HEK293T (cell line): ENCODE data around the gene TERF2IP.

Experiments
- CTCF ChIA-PET: fragments of 350-600 bp; formaldehyde crosslinking; extraction: SDS; loops from one replicate; lab custom pipeline; 2021; ENCODE audit warnings: antibody characterized with exemption, inconsistent platforms; lab: Yijun Ruan, JAX
- POLR2A ChIA-PET: fragments of 350-600 bp; formaldehyde crosslinking; extraction: SDS; loops from one replicate; lab custom pipeline; 2020; ENCODE audit warnings: antibody characterized with exemption, inconsistent platforms; lab: Yijun Ruan, JAX
- DNase-seq: peaks from one replicate; pipeline ENCODE4 v3.0.0; 2012; ENCODE audit warnings: mixed read lengths; ENCODE audit errors: extremely low spot score
- ARNT ChIP-seq: fragments of 450-650 bp; IDR thresholded peaks from 2 replicates; pipeline ENCODE4 v1.6.1; 2017; ENCODE audit warnings: mild to moderate bottlenecking
- BHLHE40 ChIP-seq: fragments of 450-650 bp; IDR thresholded peaks from 2 replicates; pipeline ENCODE4 v1.6.1; 2016; ENCODE audit warnings: mild to moderate bottlenecking, moderate library complexity, borderline replicate concordance
- CTBP1 ChIP-seq: fragments of 450-650 bp; IDR thresholded peaks from 2 replicates; pipeline ENCODE4 v1.6.1; 2016; ENCODE audit warnings: borderline replicate concordance
- ELF4 ChIP-seq: fragments of 450-650 bp; IDR thresholded peaks from 2 replicates; pipeline ENCODE4 v1.6.1; 2017; ENCODE audit warnings: antibody characterized with exemption
- FOXA1 ChIP-seq: fragments of 450-650 bp; IDR thresholded peaks from 2 replicates; pipeline ENCODE4 v1.6.1; 2016; ENCODE audit warnings: mild to moderate bottlenecking
- FOXK2 ChIP-seq: fragments of 450-650 bp; IDR thresholded peaks from 2 replicates; pipeline ENCODE4 v1.6.1; 2016; ENCODE audit warnings: mild to moderate bottlenecking
- FOXM1 ChIP-seq: fragments of 450-650 bp; IDR thresholded peaks from 2 replicates; pipeline ENCODE4 v1.6.1; 2017; ENCODE audit warnings: mild to moderate bottlenecking, borderline replicate concordance
- HDGF ChIP-seq: fragments of 450-650 bp; IDR thresholded peaks from 2 replicates; pipeline ENCODE4 v1.6.1; 2017; ENCODE audit warnings: antibody characterized with exemption, borderline replicate concordance
- L3MBTL2 ChIP-seq: fragments of 450-650 bp; conservative IDR thresholded peaks from 2 replicates; pipeline ENCODE4 v1.6.1; 2016; ENCODE audit warnings: mild to moderate bottlenecking
- LEF1 ChIP-seq: fragments of 450-650 bp; IDR thresholded peaks from 2 replicates; pipeline ENCODE4 v1.6.1; 2017; ENCODE audit warnings: mild to moderate bottlenecking, borderline replicate concordance
- NFRKB ChIP-seq: fragments of 450-650 bp; IDR thresholded peaks from 2 replicates; pipeline ENCODE4 v1.6.1; 2016; ENCODE audit warnings: mild to moderate bottlenecking, moderate library complexity
- PKNOX1 ChIP-seq: fragments of 450-650 bp; IDR thresholded peaks from 2 replicates; pipeline ENCODE4 v1.6.1; 2016
- SP1 ChIP-seq: fragments of 450-650 bp; IDR thresholded peaks from 2 replicates; pipeline ENCODE4 v1.6.1; 2017
- SUZ12 ChIP-seq: fragments of 450-650 bp; IDR thresholded peaks from 2 replicates; pipeline ENCODE4 v1.6.1; 2016; ENCODE audit warnings: mild to moderate bottlenecking
- TARDBP ChIP-seq: fragments of 450-650 bp; IDR thresholded peaks from 2 replicates; pipeline ENCODE4 v1.6.1; 2016
- ZNF384 ChIP-seq: fragments of 450-650 bp; IDR thresholded peaks from 2 replicates; pipeline ENCODE4 v1.6.1; 2016

TERF2IP gene

GRCh38 chr16:75630052-75630451, 17.5 kb upstream of the TERF2IP start:
- ChIA-PET CTCF (interaction anchor here (0.6 kb wide), 1 partner anchor 396 kb away, joined by 3 read pairs; no protein-coding TSS in a partner anchor), POLR2A (interaction anchor here (1.9 kb wide), 1 partner anchor 17 kb away, joined by 8 read pairs; the partner anchor contains the start of genes KARS1 and TERF2IP)
- DNase-seq = no peak
- TF ChIP-seq FOXK2 (no peak), TARDBP (no peak), NFRKB (no peak), ZNF384 (no peak), FOXA1 (no peak), LEF1 (no peak), ELF4 (no peak), HDGF (no peak)

GRCh38 chr16:75632857-75633256, 14.7 kb upstream of the TERF2IP start:
- TF ChIP-seq L3MBTL2 = no peak
- TF ChIP-seq NFRKB = no peak
- TF ChIP-seq SUZ12 = no peak
- no peak for TF ChIP-seq FOXK2
- TF ChIP-seq ELF4 = no peak
- POLR2A ChIA-PET = interaction anchor here (1.1 kb wide), 1 partner anchor 10 kb away, joined by 4 read pairs; the partner anchor contains the start of gene ADAT1
- no peak for DNase-seq
- CTCF ChIA-PET = no interaction called here

- DNase-seq = no peak
- TF ChIP-seq CTBP1 = no peak
- ChIA-PET CTCF (no interaction called here), POLR2A (interaction anchor here (1.9 kb wide), 1 partner anchor 12 kb away, joined by 5 read pairs; the partner anchor contains the start of gene ADAT1)
Observed at GRCh38 chr16:75635036-75635435, 12.5 kb upstream of the TERF2IP start.

GRCh38 chr16:75640598-75640997, 7.0 kb upstream of the TERF2IP start:
- DNase-seq = no peak
- CTCF ChIA-PET = no interaction called here
- no peak for TF ChIP-seq TARDBP
- no peak for TF ChIP-seq L3MBTL2
- TF ChIP-seq FOXA1 = no peak
- TF ChIP-seq PKNOX1 = no peak
- no peak for TF ChIP-seq FOXK2
- no peak for TF ChIP-seq ZNF384
- TF ChIP-seq ARNT = no peak
- no peak for TF ChIP-seq SP1
- no peak for TF ChIP-seq BHLHE40
- TF ChIP-seq CTBP1 = no peak
- TF ChIP-seq FOXM1 = no peak
- no peak for TF ChIP-seq SUZ12
- TF ChIP-seq HDGF = no peak
- no peak for TF ChIP-seq ELF4
- TF ChIP-seq LEF1 = no peak
- no peak for TF ChIP-seq NFRKB
- POLR2A ChIA-PET = interaction anchor here (0.6 kb wide), 1 partner anchor 80 kb away, joined by 3 read pairs; no protein-coding TSS in a partner anchor

GRCh38 chr16:75644240-75645012, 3.1 kb upstream of the TERF2IP start:
- CTCF ChIA-PET = no interaction called here
- POLR2A ChIA-PET = no interaction called here

GRCh38 chr16:75647112-75647491, 471 bp upstream of the TERF2IP start:
- ChIA-PET POLR2A (interaction anchor here (0.8 to 3.0 kb wide), 25 partner anchors 9 to 396 kb away, joined by 3 to 32 read pairs (median 4); partner anchors contain the start of genes ADAT1, CFDP1, CHST6 and GABARAPL2), CTCF (no interaction called here)
- no peak for DNase-seq
- TF ChIP-seq FOXM1 (no peak), ZNF384 (no peak), PKNOX1 (no peak), SP1 (no peak), SUZ12 (no peak), CTBP1 (no peak), ARNT (no peak), NFRKB (no peak), FOXK2 (no peak), L3MBTL2 (no peak; the same call in 1 of the 2 replicates), FOXA1 (no peak), LEF1 (no peak), TARDBP (no peak), HDGF (no peak), ELF4 (no peak), BHLHE40 (no peak)

More at GRCh38 chr16:75644240-75645012, 3.1 kb upstream of the TERF2IP start:
- DNase-seq = no peak
- TF ChIP-seq LEF1 = no peak
- TF ChIP-seq HDGF = no peak
- no peak for TF ChIP-seq SP1
- TF ChIP-seq PKNOX1 = no peak
- TF ChIP-seq FOXA1 = no peak
- no peak for TF ChIP-seq ZNF384
- TF ChIP-seq SUZ12 = no peak
- no peak for TF ChIP-seq FOXM1
- TF ChIP-seq L3MBTL2 = no peak
- no peak for TF ChIP-seq TARDBP
- TF ChIP-seq FOXK2 = no peak
